HG02642 (cell line): ENCODE results near the gene PAX9.

ENCODE experiments used
- ATAC-seq: cut with Tn5 transposase; IDR thresholded peaks from one replicate; pipeline ENCODE4 v1.9.1; 2021; ENCODE audit warnings: mild to moderate bottlenecking; ENCODE audit not compliant: unreplicated experiment, poor library complexity

Gene PAX9

GRCh38 chr14:36655571-36655962 is 6.1 kb upstream of the PAX9 start:
- no peak for ATAC-seq

GRCh38 chr14:36655963-36656686 is 5.5 kb upstream of the PAX9 start:
- ATAC-seq, result no peak

- no peak for ATAC-seq
Measured at GRCh38 chr14:36656687-36657398, 4.8 kb upstream of the PAX9 start.

- no peak for ATAC-seq
Measured at GRCh38 chr14:36657399-36658122, 4.1 kb upstream of the PAX9 start.

GRCh38 chr14:36658123-36659009 is 3.3 kb upstream of the PAX9 start:
- ATAC-seq, result no peak

GRCh38 chr14:36659010-36659821 is 2.4 kb upstream of the PAX9 start:
- ATAC-seq, result no peak

- ATAC-seq, result no peak
Measured at GRCh38 chr14:36659822-36660735, 1.6 kb upstream of the PAX9 start.

GRCh38 chr14:36660736-36661505 is 739 bp upstream of the PAX9 start:
- ATAC-seq, result no peak

- no peak for ATAC-seq
Measured at GRCh38 chr14:36662258-36662542, 540 bp downstream of the PAX9 start.

GRCh38 chr14:36662543-36663403 is 1.1 kb downstream of the PAX9 start:
- no peak for ATAC-seq

- no peak for ATAC-seq
Measured at GRCh38 chr14:36663404-36664321, 2.0 kb downstream of the PAX9 start.

- no peak for ATAC-seq
Measured at GRCh38 chr14:36664322-36665193, 2.9 kb downstream of the PAX9 start.

GRCh38 chr14:36665887-36666415 is 4.3 kb downstream of the PAX9 start:
- ATAC-seq, result no peak

- no peak for ATAC-seq
Measured at GRCh38 chr14:36666416-36667206, 5.0 kb downstream of the PAX9 start.
